Lung microvascular endothelial cell (primary cell): Measurements from ENCODE around the gene ZCCHC4. TPM values are rescaled to one million over a fixed set of nuclear protein-coding genes. Genes with fewer than 3 reads are reported as not detected.

Source experiments
- DNase-seq, 2 donors: peaks; one replicate each; pipeline versions ENCODE4 v3.0.0 to v3.0.0-alpha.2; 2010; ENCODE audit warnings: low read depth in 2 of 2
- total RNA-seq: library from RNA; depleted of rRNA; stranded (reverse); fragments of >200 nt; gene quantifications from 2 replicates; pipeline ENCODE4 v1.2.1, GENCODE V29; 2014

Gene ZCCHC4
- total RNA-seq, 1 donor from 2014 or later, result 6.7 TPM

GRCh38 chr4:25377572-25378436 lies 65.2 kb downstream of the ZCCHC4 start:
- peak; percentile 8 to 9 for DNase-seq

- no peak for DNase-seq
These were observed 65.8 kb downstream of the ZCCHC4 start for GRCh38 chr4:25378437-25378743.

- no peak for DNase-seq
These were observed 67.0 kb downstream of the ZCCHC4 start for GRCh38 chr4:25379591-25379990.

- DNase-seq, result no peak
These were observed 71.1 kb downstream of the ZCCHC4 start for GRCh38 chr4:25383647-25384046.

- no peak for DNase-seq
These were observed 74.4 kb downstream of the ZCCHC4 start for GRCh38 chr4:25386926-25387325.

- no peak for DNase-seq
These were observed 84.7 kb downstream of the ZCCHC4 start for GRCh38 chr4:25397305-25397704.

- no peak for DNase-seq
These were observed 86.9 kb downstream of the ZCCHC4 start for GRCh38 chr4:25399510-25399909.

- no peak for DNase-seq
These were observed 88.5 kb downstream of the ZCCHC4 start for GRCh38 chr4:25401066-25401465.

- DNase-seq, result no peak
These were observed 89.9 kb downstream of the ZCCHC4 start for GRCh38 chr4:25402521-25402920.

- no peak for DNase-seq
These were observed 91.1 kb downstream of the ZCCHC4 start for GRCh38 chr4:25403699-25404098.

- no peak for DNase-seq
These were observed 92.9 kb downstream of the ZCCHC4 start for GRCh38 chr4:25405453-25405852.

- DNase-seq, result no peak
These were observed 93.6 kb downstream of the ZCCHC4 start for GRCh38 chr4:25406081-25406692.

- DNase-seq, result no peak
These were observed 98.4 kb downstream of the ZCCHC4 start for GRCh38 chr4:25410820-25411529.

GRCh38 chr4:25413261-25413660 lies 100.7 kb downstream of the ZCCHC4 start:
- DNase-seq, result no peak

- no peak for DNase-seq
These were observed 104.4 kb downstream of the ZCCHC4 start for GRCh38 chr4:25417014-25417413.

Other genes starting within 250 kb of the ZCCHC4 start
- 5.9 and 6.7 TPM in 2 replicates for gene SEPSECS, start 152.3 kb upstream of the ZCCHC4 start, total RNA-seq
- 18.5 and 24.6 TPM in 2 replicates for gene PI4K2B, start 78.7 kb upstream of the ZCCHC4 start, total RNA-seq
- 16.8 and 20.8 TPM in 2 replicates for gene ANAPC4, start 64.5 kb downstream of the ZCCHC4 start, total RNA-seq